DOHH2 (cell line): ENCODE data around the gene SLC15A5.

Experiments used
- CTCF ChIP-seq: fragments of 200-600 bp; sonication (generic); IDR thresholded peaks from one replicate; pipeline ENCODE4 v1.5.1; 2014; ENCODE audit warnings: antibody characterized with exemption, mild to moderate bottlenecking, low read depth, low read length; ENCODE audit not compliant: poor library complexity, severe bottlenecking
- EZH2phosphoT487 ChIP-seq: fragments of 200-600 bp; sonication (generic); IDR thresholded peaks from 2 replicates; pipeline ENCODE4 v1.6.1; 2017; ENCODE audit warnings: borderline replicate concordance, mild to moderate bottlenecking, antibody characterized with exemption, low read length, moderate library complexity, mixed read lengths

- no peak for TF ChIP-seq EZH2phosphoT487
- no peak for TF ChIP-seq CTCF
These were observed 15.5 kb downstream of the SLC15A5 start for GRCh38 chr12:16261944-16262475.
